ENCODE results near the gene LAMA4. TPM values are rescaled to one million over a fixed set of nuclear protein-coding genes. Genes with fewer than 3 reads are reported as not detected.

LAMA4 gene
- total and polyA plus RNA-seq, 4 donors = 28.4 to 261 (median 79.8) TPM

- H3K9ac ChIP-seq (ENCODE audit: insufficient read depth in 1 of 2, low read length in 2 of 2) = no peak overlapping the region
- 57 to 74% methylated on average over 1 of the region's 1 CpG for WGBS, 2 donors
- DNase-seq = no peak
- no peak overlapping the region for H3K27ac ChIP-seq (ENCODE audit: low read depth in 1 of 2, low read length in 1 of 2)
- no peaks in the 10 kb centered on the region for H3K9me3 ChIP-seq (ENCODE audit: control insufficient read depth in 4 of 4, insufficient read depth in 3 of 4, low read length in 3 of 4)
- no peak for ATAC-seq (ENCODE audit: insufficient read depth, low FRiP score)
- H3K4me1 ChIP-seq (ENCODE audit: control insufficient read depth in 5 of 5, insufficient read depth in 5 of 5, low read length in 5 of 5) = peaks cover 4 to 31% (median 11%) of the 10 kb centered on the region in 5 donors
- H3K4me3 ChIP-seq = no peak overlapping the region
- no peaks in the 10 kb centered on the region for H3K36me3 ChIP-seq (ENCODE audit: control insufficient read depth in 4 of 4, insufficient read depth in 4 of 4, low read length in 4 of 4)
- no peaks in the 10 kb centered on the region for H3K27me3 ChIP-seq (ENCODE audit: control insufficient read depth in 3 of 3, insufficient read depth in 3 of 3, low read length in 2 of 3)
- TF ChIP-seq CTCF (IDR thresholded peaks at IDR 0.05; ENCODE audit: control extremely low read depth, extremely low read depth) = no peak
Observed at GRCh38 chr6:112274774-112275173, 20.4 kb upstream of the LAMA4 start.

- no peak overlapping the region for H3K9ac ChIP-seq (ENCODE audit: insufficient read depth in 1 of 2, low read length in 2 of 2)
- H3K4me1 ChIP-seq (ENCODE audit: control insufficient read depth in 5 of 5, insufficient read depth in 5 of 5, low read length in 5 of 5) = peaks cover 0 to 13% (median 8%) of the 10 kb centered on the region in 5 donors
- DNase-seq (no peak), ATAC-seq (ENCODE audit: insufficient read depth, low FRiP score) (no peak)
- H3K27me3 ChIP-seq (ENCODE audit: control insufficient read depth in 3 of 3, insufficient read depth in 3 of 3, low read length in 2 of 3) = no peaks in the 10 kb centered on the region
- H3K36me3 ChIP-seq (ENCODE audit: control insufficient read depth in 4 of 4, insufficient read depth in 4 of 4, low read length in 4 of 4) = no peaks in the 10 kb centered on the region
- no peak overlapping the region for H3K27ac ChIP-seq (ENCODE audit: low read depth in 1 of 2, low read length in 1 of 2)
- no peaks in the 10 kb centered on the region for H3K9me3 ChIP-seq (ENCODE audit: control insufficient read depth in 4 of 4, insufficient read depth in 3 of 4, low read length in 3 of 4)
- H3K4me3 ChIP-seq = no peak overlapping the region
- no peak for TF ChIP-seq CTCF (IDR thresholded peaks at IDR 0.05; ENCODE audit: control extremely low read depth, extremely low read depth)
- WGBS, 2 donors = 83 to 94% methylated on average over 3 of the region's 3 CpGs
Observed at GRCh38 chr6:112272799-112273198, 18.4 kb upstream of the LAMA4 start.

- WGBS, 2 donors = 90 to 95% methylated on average over 1 of the region's 1 CpG
- H3K9me3 ChIP-seq (ENCODE audit: control insufficient read depth in 4 of 4, insufficient read depth in 3 of 4, low read length in 3 of 4) = no peaks in the 10 kb centered on the region
Observed at GRCh38 chr6:112270756-112271155, 16.4 kb upstream of the LAMA4 start.

More at GRCh38 chr6:112270756-112271155, 16.4 kb upstream of the LAMA4 start:
- Histone ChIP-seq H3K36me3 (ENCODE audit: control insufficient read depth in 4 of 4, insufficient read depth in 4 of 4, low read length in 4 of 4) (no peaks in the 10 kb centered on the region), H3K27ac (ENCODE audit: low read depth in 1 of 2, low read length in 1 of 2) (peak overlapping the region in 1 of 2 donors; percentile 39), H3K27me3 (ENCODE audit: control insufficient read depth in 3 of 3, insufficient read depth in 3 of 3, low read length in 2 of 3) (no peaks in the 10 kb centered on the region), H3K9ac (ENCODE audit: insufficient read depth in 1 of 2, low read length in 2 of 2) (no peak overlapping the region), H3K4me1 (ENCODE audit: control insufficient read depth in 5 of 5, insufficient read depth in 5 of 5, low read length in 5 of 5) (peaks cover 0 to 12% (median 8%) of the 10 kb centered on the region in 5 donors), H3K4me3 (no peak overlapping the region)
- TF ChIP-seq CTCF (IDR thresholded peaks at IDR 0.05; ENCODE audit: control extremely low read depth, extremely low read depth) = no peak
- ATAC-seq (ENCODE audit: insufficient read depth, low FRiP score) (no peak), DNase-seq (no peak)

All from lung (tissue), 12 donors.